Neural crest cell (in vitro differentiated cells): ENCODE results near the gene MFSD2A. TPM values are rescaled to one million over a fixed set of nuclear protein-coding genes. Genes with fewer than 3 reads are reported as not detected.

Source experiments
- DNase-seq: peaks from one replicate; pipeline ENCODE4 v3.0.0; 2021; ENCODE audit warnings: low read depth, mixed read lengths, low spot score
- H3K27ac Mint-ChIP-seq: one replicate; pipeline ENCODE4 v1.8.0; 2021; ENCODE audit warnings: mild to moderate bottlenecking, mixed read lengths; ENCODE audit not compliant: unreplicated experiment
- H3K27me3 Mint-ChIP-seq: 2 replicates; pipeline ENCODE4 v1.8.0; 2021; ENCODE audit warnings: low read depth, mild to moderate bottlenecking, mixed read lengths
- H3K36me3 Mint-ChIP-seq: 2 replicates; pipeline ENCODE4 v1.8.0; 2021; ENCODE audit warnings: low read depth, mild to moderate bottlenecking, mixed read lengths
- H3K4me1 Mint-ChIP-seq: 2 replicates; pipeline ENCODE4 v1.8.0; 2021; ENCODE audit warnings: mixed read lengths
- H3K4me3 Mint-ChIP-seq: one replicate; pipeline ENCODE4 v1.8.0; 2021; ENCODE audit warnings: mild to moderate bottlenecking, mixed read lengths
- H3K9me3 Mint-ChIP-seq: 2 replicates; pipeline ENCODE4 v1.8.0; 2021; ENCODE audit warnings: mixed read lengths
- CTCF ChIP-seq: fragments of 200-600 bp; sonication (generic); conservative IDR thresholded peaks from 2 replicates; pipeline ENCODE4 v1.5.0; 2021; ENCODE audit warnings: antibody characterized with exemption, mild to moderate bottlenecking
- total RNA-seq: library from RNA; stranded (reverse); gene quantifications from 2 replicates; pipeline ENCODE4 v1.2.1, GENCODE V29; 2021

Gene MFSD2A
- total RNA-seq, 1 donor from 2014 or later, result 20.9 TPM

GRCh38 chr1:39936724-39937491 is 18.0 kb upstream of the MFSD2A start:
- TF ChIP-seq CTCF, result no peak
- Mint-ChIP-seq H3K36me3 (no peaks in the 10 kb centered on the region), H3K4me3 (no peak overlapping the region), H3K4me1 (no peaks in the 10 kb centered on the region), H3K27me3 (no peaks in the 10 kb centered on the region), H3K27ac (no peak overlapping the region), H3K9me3 (peaks cover 3% of the 10 kb centered on the region)
- DNase-seq, result no peak

- no peak overlapping the region for H3K27ac Mint-ChIP-seq
- H3K9me3 Mint-ChIP-seq, result peaks cover 3% of the 10 kb centered on the region
- H3K4me3 Mint-ChIP-seq, result no peak overlapping the region
- H3K36me3 Mint-ChIP-seq, result no peaks in the 10 kb centered on the region
- no peaks in the 10 kb centered on the region for H3K4me1 Mint-ChIP-seq
- no peaks in the 10 kb centered on the region for H3K27me3 Mint-ChIP-seq
- TF ChIP-seq CTCF, result no peak
- no peak for DNase-seq
Measured at GRCh38 chr1:39938856-39939255, 16.1 kb upstream of the MFSD2A start.

- Mint-ChIP-seq H3K4me1 (no peaks in the 10 kb centered on the region), H3K4me3 (no peak overlapping the region), H3K36me3 (no peaks in the 10 kb centered on the region), H3K27ac (no peak overlapping the region), H3K9me3 (no peaks in the 10 kb centered on the region), H3K27me3 (no peaks in the 10 kb centered on the region)
- TF ChIP-seq CTCF, result no peak
- no peak for DNase-seq
Measured at GRCh38 chr1:39940253-39940652, 14.7 kb upstream of the MFSD2A start.

- Mint-ChIP-seq H3K36me3 (no peaks in the 10 kb centered on the region), H3K9me3 (no peaks in the 10 kb centered on the region), H3K4me3 (no peak overlapping the region)
Measured at GRCh38 chr1:39940980-39941871, 13.7 kb upstream of the MFSD2A start.

More at GRCh38 chr1:39940980-39941871, 13.7 kb upstream of the MFSD2A start:
- Mint-ChIP-seq H3K4me1 (no peaks in the 10 kb centered on the region), H3K27me3 (no peaks in the 10 kb centered on the region), H3K27ac (no peak overlapping the region)
- no peak for TF ChIP-seq CTCF
- no peak for DNase-seq
